NCI-H2196 treated with DMSO at 0.1 percent for 48 hours (cell line): ENCODE results near the gene NTF3.
"Not testable (repeated sequence)": the region's sequence is repeated elsewhere in the genome, so short reads cannot be mapped to it uniquely, and the experiment has no call there.

Experiments used
- DNase-seq: peaks from one replicate; lab custom pipeline; 2025; ENCODE audit not compliant: unreplicated experiment; lab: John Stamatoyannopoulos, UW

Gene NTF3

GRCh38 chr12:5525783-5526367, 94.0 kb downstream of the NTF3 start:
- no peak for DNase-seq

GRCh38 chr12:5533368-5533767, 101.5 kb downstream of the NTF3 start:
- DNase-seq: no peak

- no peak for DNase-seq
These were observed 102.7 kb downstream of the NTF3 start for GRCh38 chr12:5534426-5535199.

- DNase-seq: no peak
These were observed 103.6 kb downstream of the NTF3 start for GRCh38 chr12:5535541-5535940.

- DNase-seq: not testable (repeated sequence)
These were observed 105.2 kb downstream of the NTF3 start for GRCh38 chr12:5537026-5537615.

GRCh38 chr12:5537771-5538170, 105.9 kb downstream of the NTF3 start:
- DNase-seq: no peak
